Astrocyte (in vitro differentiated cells and primary cell): Measurements from ENCODE around the gene RND3.

ENCODE experiments used
- EZH2 ChIP-seq: IDR thresholded peaks from 2 replicates; pipeline ENCODE4 v1.6.1; 2012; ENCODE audit warnings: mild to moderate bottlenecking, low read length, inconsistent platforms; ENCODE audit not compliant: insufficient read depth
- TF ChIP-seq, protein P1 (sequence below): IDR thresholded peaks from 2 replicates; pipeline ENCODE4 v1.5.1; 2011; ENCODE audit warnings: low read depth, mild to moderate bottlenecking, inconsistent platforms, low read length, moderate library complexity; ENCODE audit not compliant: insufficient read depth

DNA sequence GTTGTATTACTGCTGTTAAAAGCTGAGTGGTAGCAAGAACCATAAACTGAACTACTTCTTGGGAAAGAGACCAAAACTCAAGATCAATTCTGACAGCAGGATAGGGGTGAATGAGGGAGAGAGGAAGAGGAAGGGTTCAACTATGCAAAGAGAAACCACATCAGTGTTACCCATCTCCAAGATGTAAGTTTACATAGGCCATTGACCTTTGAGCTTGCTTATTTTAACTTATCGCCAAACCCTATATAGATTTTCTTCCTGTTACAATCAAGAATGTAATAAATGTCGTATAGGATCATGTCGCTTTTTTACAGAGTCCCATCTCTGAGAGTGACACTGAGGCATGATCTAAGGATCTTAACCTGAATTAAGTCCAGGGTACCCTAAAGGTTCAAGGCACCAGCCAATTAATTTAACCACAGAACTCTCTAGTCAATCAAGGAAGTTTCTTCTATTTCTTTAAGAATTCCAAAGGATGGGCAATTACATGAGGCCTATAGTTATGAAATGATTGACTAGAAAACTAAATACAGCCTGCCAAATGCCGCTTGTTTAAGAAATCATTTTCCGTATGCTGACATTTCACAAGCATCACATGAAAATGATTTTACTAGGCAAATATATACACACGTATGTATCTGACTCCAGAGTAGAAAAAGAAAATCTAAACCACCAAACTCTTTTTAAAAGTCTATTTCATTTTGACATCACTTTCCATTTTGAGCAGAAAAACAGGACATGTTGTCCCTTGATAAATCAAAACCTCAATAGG lies 11.8 kb downstream of the RND3 start:
- TF ChIP-seq EZH2 = no peak
- TF ChIP-seq, protein P1, sequence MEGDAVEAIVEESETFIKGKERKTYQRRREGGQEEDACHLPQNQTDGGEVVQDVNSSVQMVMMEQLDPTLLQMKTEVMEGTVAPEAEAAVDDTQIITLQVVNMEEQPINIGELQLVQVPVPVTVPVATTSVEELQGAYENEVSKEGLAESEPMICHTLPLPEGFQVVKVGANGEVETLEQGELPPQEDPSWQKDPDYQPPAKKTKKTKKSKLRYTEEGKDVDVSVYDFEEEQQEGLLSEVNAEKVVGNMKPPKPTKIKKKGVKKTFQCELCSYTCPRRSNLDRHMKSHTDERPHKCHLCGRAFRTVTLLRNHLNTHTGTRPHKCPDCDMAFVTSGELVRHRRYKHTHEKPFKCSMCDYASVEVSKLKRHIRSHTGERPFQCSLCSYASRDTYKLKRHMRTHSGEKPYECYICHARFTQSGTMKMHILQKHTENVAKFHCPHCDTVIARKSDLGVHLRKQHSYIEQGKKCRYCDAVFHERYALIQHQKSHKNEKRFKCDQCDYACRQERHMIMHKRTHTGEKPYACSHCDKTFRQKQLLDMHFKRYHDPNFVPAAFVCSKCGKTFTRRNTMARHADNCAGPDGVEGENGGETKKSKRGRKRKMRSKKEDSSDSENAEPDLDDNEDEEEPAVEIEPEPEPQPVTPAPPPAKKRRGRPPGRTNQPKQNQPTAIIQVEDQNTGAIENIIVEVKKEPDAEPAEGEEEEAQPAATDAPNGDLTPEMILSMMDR = no peak
